K562 (cell line): ENCODE results near the gene GPRASP3. TPM values are rescaled to one million over a fixed set of nuclear protein-coding genes. Genes with fewer than 3 reads are reported as not detected.

Experiments
- CBX3 ChIP-seq, 2 experiments: IDR thresholded peaks; 1 replicate in 1 of 2; 2 replicates in 1 of 2; pipeline ENCODE4 v1.6.1; 2012; ENCODE audit warnings: inconsistent platforms in 2 of 2, low read length in 2 of 2, borderline replicate concordance in 1 of 2, control low read depth in 1 of 2
- CREM ChIP-seq: IDR thresholded peaks from 2 replicates; pipeline ENCODE4 v1.6.1; 2014; ENCODE audit warnings: antibody characterized with exemption, low read depth
- EGR1 ChIP-seq: fragments of 450-650 bp; conservative IDR thresholded peaks from 2 replicates; pipeline ENCODE4 v1.6.1; 2017; ENCODE audit warnings: mild to moderate bottlenecking
- FOXJ3 ChIP-seq: sonication (generic); formaldehyde crosslinking; IDR thresholded peaks from 2 replicates; pipeline ENCODE4 v1.4.0; 2020; ENCODE audit warnings: mild to moderate bottlenecking, missing genetic modification reagents
- HSF4 ChIP-seq: fragments of 250-450 bp; sonication (Bioruptor Pico); IDR thresholded peaks from 2 replicates; pipeline ENCODE4 v2.1.2; 2022; ENCODE audit warnings: mild to moderate bottlenecking, moderate library complexity, borderline replicate concordance
- KDM1A ChIP-seq, 2 experiments: fragments of 450-650 bp; IDR thresholded peaks; 2 replicates each; pipeline ENCODE4 v1.6.1; 2016; ENCODE audit warnings: mild to moderate bottlenecking in 2 of 2
- KDM4B ChIP-seq, 2 experiments: fragments of 450-650 bp in 1 of 2; sonication (generic) in 1 of 2; IDR thresholded peaks; 2 replicates each; pipeline ENCODE4 v1.6.1; 2016 to 2017; ENCODE audit warnings: borderline replicate concordance in 2 of 2, antibody characterized with exemption in 1 of 2, low read depth in 1 of 2, mild to moderate bottlenecking in 1 of 2
- MEF2D ChIP-seq: conservative IDR thresholded peaks from 2 replicates; pipeline ENCODE4 v1.6.1; 2016; ENCODE audit warnings: low read depth, missing genetic modification characterization, missing compliant biosample characterization
- MYNN ChIP-seq, 2 experiments: sonication (generic); formaldehyde crosslinking in 1 of 2; IDR thresholded peaks; 2 replicates each; pipeline versions ENCODE4 v1.5.0 to v1.6.1; 2016 to 2020; ENCODE audit warnings: antibody characterized with exemption in 1 of 2, missing genetic modification reagents in 1 of 2
- NFIC ChIP-seq: fragments of 450-650 bp; IDR thresholded peaks from 2 replicates; pipeline ENCODE4 v1.6.1; 2017; ENCODE audit warnings: mild to moderate bottlenecking, inconsistent platforms
- OTX1 ChIP-seq: fragments of 450-650 bp; formaldehyde crosslinking; IDR thresholded peaks from 2 replicates; pipeline ENCODE4 v1.4.0; 2022; ENCODE audit warnings: mild to moderate bottlenecking
- POLR2A ChIP-seq: fragments of 450-650 bp; conservative IDR thresholded peaks from 2 replicates; pipeline ENCODE4 v1.6.1; 2016
- POLR2G ChIP-seq: fragments of 200-400 bp; formaldehyde crosslinking; IDR thresholded peaks from 2 replicates; pipeline ENCODE4 v1.6.1; 2017; ENCODE audit warnings: low read depth, mild to moderate bottlenecking, antibody characterized with exemption, low read length, moderate library complexity
- RBFOX2 ChIP-seq: fragments of 200-400 bp; formaldehyde crosslinking; IDR thresholded peaks from 2 replicates; pipeline ENCODE4 v1.6.1; 2017; ENCODE audit warnings: low read depth, mild to moderate bottlenecking, low read length, moderate library complexity
- SAFB ChIP-seq: fragments of 200-400 bp; formaldehyde crosslinking; IDR thresholded peaks from 2 replicates; pipeline ENCODE4 v1.6.1; 2017; ENCODE audit warnings: low read depth, low read length, borderline replicate concordance
- SMARCB1 ChIP-seq: IDR thresholded peaks from 2 replicates; pipeline ENCODE4 v1.6.1; 2011; ENCODE audit warnings: improper control_type of control experiment, low read depth; ENCODE audit not compliant: insufficient read length
- ZFP36 ChIP-seq: fragments of 150-350 bp; IDR thresholded peaks from 2 replicates; pipeline ENCODE4 v1.6.1; 2018; ENCODE audit warnings: low read length, low read depth; ENCODE audit not compliant: partially characterized antibody
- ZKSCAN1 ChIP-seq: fragments of 150-350 bp; IDR thresholded peaks from 2 replicates; pipeline ENCODE4 v1.6.1; 2016; ENCODE audit warnings: low read depth, low read length
- ZKSCAN3 ChIP-seq: fragments of 250-450 bp; sonication (Bioruptor Pico); IDR thresholded peaks from 2 replicates; pipeline ENCODE4 v1.4.0; 2020
- ZNF217 ChIP-seq: sonication (generic); formaldehyde crosslinking; IDR thresholded peaks from 2 replicates; pipeline ENCODE4 v1.8.0; 2022; ENCODE audit warnings: mild to moderate bottlenecking, missing genetic modification reagents
- ZNF354B ChIP-seq: fragments of 250-450 bp; sonication (Bioruptor Pico); IDR thresholded peaks from 2 replicates; pipeline ENCODE4 v1.4.0; 2020
- ZSCAN29 ChIP-seq: fragments of 450-650 bp; IDR thresholded peaks from 2 replicates; pipeline ENCODE4 v1.6.1; 2017
- polyA plus RNA-seq, 8 experiments: library from polyadenylated mRNA; depleted of rRNA in 4 of 8; stranded (reverse) in 5 of 8; unstranded in 3 of 8; fragments of >200 nt; fragmentation: Nextera tagmentation in 2 of 8; fragmentation: Illumina TruSeq in 1 of 8; extraction: Ambion mirVana in 2 of 8; extraction: Trizol in 1 of 8; gene quantifications; 2 replicates each; pipeline versions ENCODE4 v1.2.1 to v1.2.3, GENCODE V29; 2011 to 2014; ENCODE audit warnings: inconsistent platforms in 1 of 8, missing spikeins in 1 of 8
- total RNA-seq, 7 experiments: library from RNA; depleted of rRNA in 6 of 7; stranded (reverse); fragments of >200 nt in 6 of 7; fragmentation: Illumina TruSeq in 2 of 7; extraction: Trizol in 2 of 7; gene quantifications; 2 replicates each; pipeline versions ENCODE4 v1.2.1 to v1.2.3, GENCODE V29; 2011 to 2021; ENCODE audit warnings: low replicate concordance in 1 of 7
- TF ChIP-seq, protein P1 (sequence below): fragments of 150-350 bp; conservative IDR thresholded peaks from 2 replicates; pipeline ENCODE4 v1.6.1; 2014; ENCODE audit warnings: low read length
- TF ChIP-seq, protein P2 (sequence below), 2 experiments: IDR thresholded peaks; 2 replicates each; pipeline ENCODE4 v1.6.1; 2011; ENCODE audit warnings: borderline replicate concordance in 1 of 2, control low read depth in 1 of 2, low read depth in 1 of 2, low read length in 1 of 2, mild to moderate bottlenecking in 1 of 2, mixed read lengths in 1 of 2, moderate library complexity in 1 of 2; ENCODE audit not compliant: insufficient read depth in 1 of 2, insufficient read length in 1 of 2, poor library complexity in 1 of 2, severe bottlenecking in 1 of 2; ENCODE audit errors: extremely low read depth in 1 of 2
- TF ChIP-seq, protein P3 (sequence below): sonication (generic); formaldehyde crosslinking; IDR thresholded peaks from 2 replicates; pipeline ENCODE4 v1.9.0; 2022; ENCODE audit warnings: mild to moderate bottlenecking, missing genetic modification reagents

Gene GPRASP3
- total and polyA plus RNA-seq, 9 of the 15 experiments (the other 6 are each of a cell fraction or from before 2014, with no cell fraction given): 0.50 to 1.9 (median 1.1) TPM

DNA sequence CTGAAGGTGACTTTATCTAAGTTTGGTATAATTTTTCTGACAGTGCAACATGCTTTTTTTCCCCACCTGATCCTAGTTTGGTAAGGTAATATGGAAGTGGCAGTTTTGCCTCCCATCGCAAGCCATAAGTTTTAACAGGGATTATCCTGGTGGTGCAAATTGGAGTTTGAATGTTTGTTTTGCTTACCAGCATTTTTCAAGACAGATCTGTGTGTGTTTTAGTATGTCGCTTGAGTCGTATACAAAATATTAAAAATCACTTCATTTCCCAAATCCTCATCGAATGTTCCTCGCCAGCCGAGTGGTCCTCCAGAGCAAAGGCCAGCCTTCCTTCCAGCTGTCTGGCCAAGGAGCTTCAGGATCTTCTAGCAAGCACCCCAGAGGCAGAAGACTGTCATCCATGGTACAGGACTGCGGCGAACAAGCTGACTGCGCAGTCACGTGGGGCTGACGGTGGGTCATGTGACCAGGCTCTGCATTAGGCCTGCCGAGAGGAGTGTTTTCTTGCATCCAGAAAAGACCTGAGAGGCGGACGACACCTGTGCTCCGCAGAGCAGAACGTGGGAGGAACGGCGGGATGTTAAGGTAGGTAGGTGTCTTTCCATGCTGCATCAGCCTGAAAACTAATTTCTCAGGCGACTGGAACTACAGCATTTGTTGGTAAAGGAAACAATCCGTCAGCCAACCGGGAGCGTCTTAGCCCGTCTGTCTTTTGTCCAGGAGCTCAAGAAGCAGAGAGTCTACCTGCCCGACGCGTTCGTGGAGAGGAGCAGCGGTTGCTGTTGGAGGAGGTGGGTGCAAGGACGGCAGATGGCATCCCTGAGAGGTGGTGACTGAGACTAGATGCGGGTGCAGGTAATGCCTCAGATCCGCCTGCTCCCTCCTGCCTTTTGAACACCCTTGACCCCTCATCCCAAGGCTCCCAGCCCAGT lies at the start of gene GPRASP3 (continued):
- TF ChIP-seq POLR2G (0 out of 2 replicates have a peak, but pooled peaks have one; percentile 30), HSF4 (CRISPR knock-in tag) (no peak), KDM4B (IDR thresholded peaks at IDR 0.05; ENCODE audit: borderline replicate concordance in 2 of 2, low read depth in 1 of 2) (0 out of 4 replicates have a peak, but pooled peaks of 1 of the 2 experiments have one; percentile 58), POLR2A (peak; percentile 56), KDM1A (IDR thresholded peaks at IDR 0.05) (no peak), RBFOX2 (peak; percentile 42), SMARCB1 (no peak), NFIC (no peak), CBX3 (IDR thresholded peaks at IDR 0.05; ENCODE audit: borderline replicate concordance in 1 of 2, low read length in 2 of 2) (peak in 1 of 2 experiments; percentile 78; a peak in 1 of 3 replicates), ZNF217 (CRISPR knock-in tag) (no peak), MEF2D (tag) (no peak), ZKSCAN1 (no peak), ZFP36 (no peak), SAFB (no peak), OTX1 (CRISPR knock-in tag) (no peak), ZNF354B (CRISPR knock-in tag) (no peak), ZSCAN29 (no peak), ZKSCAN3 (CRISPR knock-in tag) (no peak), FOXJ3 (CRISPR knock-in tag) (no peak), CREM (peak; percentile 45; the same call in 1 of the 2 replicates), EGR1 (no peak), MYNN (IDR thresholded peaks at IDR 0.05) (no peak), MYNN (CRISPR knock-in tag; IDR thresholded peaks at IDR 0.05) (no peak)
- TF ChIP-seq, protein P1, sequence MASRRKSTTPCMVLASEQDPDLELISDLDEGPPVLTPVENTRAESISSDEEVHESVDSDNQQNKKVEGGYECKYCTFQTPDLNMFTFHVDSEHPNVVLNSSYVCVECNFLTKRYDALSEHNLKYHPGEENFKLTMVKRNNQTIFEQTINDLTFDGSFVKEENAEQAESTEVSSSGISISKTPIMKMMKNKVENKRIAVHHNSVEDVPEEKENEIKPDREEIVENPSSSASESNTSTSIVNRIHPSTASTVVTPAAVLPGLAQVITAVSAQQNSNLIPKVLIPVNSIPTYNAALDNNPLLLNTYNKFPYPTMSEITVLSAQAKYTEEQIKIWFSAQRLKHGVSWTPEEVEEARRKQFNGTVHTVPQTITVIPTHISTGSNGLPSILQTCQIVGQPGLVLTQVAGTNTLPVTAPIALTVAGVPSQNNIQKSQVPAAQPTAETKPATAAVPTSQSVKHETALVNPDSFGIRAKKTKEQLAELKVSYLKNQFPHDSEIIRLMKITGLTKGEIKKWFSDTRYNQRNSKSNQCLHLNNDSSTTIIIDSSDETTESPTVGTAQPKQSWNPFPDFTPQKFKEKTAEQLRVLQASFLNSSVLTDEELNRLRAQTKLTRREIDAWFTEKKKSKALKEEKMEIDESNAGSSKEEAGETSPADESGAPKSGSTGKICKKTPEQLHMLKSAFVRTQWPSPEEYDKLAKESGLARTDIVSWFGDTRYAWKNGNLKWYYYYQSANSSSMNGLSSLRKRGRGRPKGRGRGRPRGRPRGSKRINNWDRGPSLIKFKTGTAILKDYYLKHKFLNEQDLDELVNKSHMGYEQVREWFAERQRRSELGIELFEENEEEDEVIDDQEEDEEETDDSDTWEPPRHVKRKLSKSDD: no peak
- TF ChIP-seq, protein P2, sequence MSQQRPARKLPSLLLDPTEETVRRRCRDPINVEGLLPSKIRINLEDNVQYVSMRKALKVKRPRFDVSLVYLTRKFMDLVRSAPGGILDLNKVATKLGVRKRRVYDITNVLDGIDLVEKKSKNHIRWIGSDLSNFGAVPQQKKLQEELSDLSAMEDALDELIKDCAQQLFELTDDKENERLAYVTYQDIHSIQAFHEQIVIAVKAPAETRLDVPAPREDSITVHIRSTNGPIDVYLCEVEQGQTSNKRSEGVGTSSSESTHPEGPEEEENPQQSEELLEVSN (IDR thresholded peaks at IDR 0.05; ENCODE audit: borderline replicate concordance in 1 of 2, extremely low read depth in 1 of 2, insufficient read depth in 1 of 2, insufficient read length in 1 of 2, low read depth in 1 of 2, low read length in 1 of 2, poor library complexity in 1 of 2, severe bottlenecking in 1 of 2): peak; percentile 41 to 63
- TF ChIP-seq, protein P3, sequence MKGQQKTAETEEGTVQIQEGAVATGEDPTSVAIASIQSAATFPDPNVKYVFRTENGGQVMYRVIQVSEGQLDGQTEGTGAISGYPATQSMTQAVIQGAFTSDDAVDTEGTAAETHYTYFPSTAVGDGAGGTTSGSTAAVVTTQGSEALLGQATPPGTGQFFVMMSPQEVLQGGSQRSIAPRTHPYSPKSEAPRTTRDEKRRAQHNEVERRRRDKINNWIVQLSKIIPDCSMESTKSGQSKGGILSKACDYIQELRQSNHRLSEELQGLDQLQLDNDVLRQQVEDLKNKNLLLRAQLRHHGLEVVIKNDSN (CRISPR knock-in tag): peak; percentile 96
